CD4-positive, alpha-beta T cell treated with Interleukin-15 for 4 hours (primary cell): ENCODE results near the gene TTLL8.

Source experiments
- DNase-seq: peaks from one replicate; pipeline ENCODE4 v3.0.0-alpha.2; 2020; ENCODE audit warnings: low spot score

Gene TTLL8

GRCh38 chr22:50082961-50083461, 24.9 kb upstream of the TTLL8 start:
- DNase-seq: no peak

- DNase-seq: no peak
Measured at GRCh38 chr22:50082197-50082715, 24.2 kb upstream of the TTLL8 start.

GRCh38 chr22:50081426-50082196, 23.5 kb upstream of the TTLL8 start:
- no peak for DNase-seq

GRCh38 chr22:50080077-50080465, 22.0 kb upstream of the TTLL8 start:
- DNase-seq: no peak

GRCh38 chr22:50078761-50079160, 20.7 kb upstream of the TTLL8 start:
- no peak for DNase-seq

GRCh38 chr22:50078246-50078645, 20.1 kb upstream of the TTLL8 start:
- no peak for DNase-seq

GRCh38 chr22:50076646-50077535, 18.8 kb upstream of the TTLL8 start:
- DNase-seq: no peak

- no peak for DNase-seq
Measured at GRCh38 chr22:50074551-50075530, 16.7 kb upstream of the TTLL8 start.

GRCh38 chr22:50074056-50074455, 16.0 kb upstream of the TTLL8 start:
- DNase-seq: no peak

GRCh38 chr22:50072714-50073538, 14.8 kb upstream of the TTLL8 start:
- no peak for DNase-seq

GRCh38 chr22:50072167-50072555, 14.1 kb upstream of the TTLL8 start:
- no peak for DNase-seq

- DNase-seq: no peak
Measured at GRCh38 chr22:50071432-50072166, 13.5 kb upstream of the TTLL8 start.

- DNase-seq: no peak
Measured at GRCh38 chr22:50070366-50070765, 12.3 kb upstream of the TTLL8 start.

- DNase-seq: no peak
Measured at GRCh38 chr22:50068096-50068495, 10.0 kb upstream of the TTLL8 start.

- no peak for DNase-seq
Measured at GRCh38 chr22:50067244-50067643, 9.1 kb upstream of the TTLL8 start.

- DNase-seq: no peak
Measured at GRCh38 chr22:50064453-50064852, 6.4 kb upstream of the TTLL8 start.

- DNase-seq: no peak
Measured at GRCh38 chr22:50063589-50064393, 5.7 kb upstream of the TTLL8 start.

- DNase-seq: no peak
Measured at GRCh38 chr22:50062509-50063135, 4.5 kb upstream of the TTLL8 start.
